ENCODE results near the gene TTLL3. TPM values are rescaled to one million over a fixed set of nuclear protein-coding genes. Genes with fewer than 3 reads are reported as not detected.
"Not testable (repeated sequence)": the region's sequence is repeated elsewhere in the genome, so short reads cannot be mapped to it uniquely, and the experiment has no call there.

The TTLL3 gene
- total and polyA plus RNA-seq, 2 donors (not counting 3 experiments of a cell fraction or from before 2014, with no cell fraction given): 43.5 to 65.2 TPM

DNA sequence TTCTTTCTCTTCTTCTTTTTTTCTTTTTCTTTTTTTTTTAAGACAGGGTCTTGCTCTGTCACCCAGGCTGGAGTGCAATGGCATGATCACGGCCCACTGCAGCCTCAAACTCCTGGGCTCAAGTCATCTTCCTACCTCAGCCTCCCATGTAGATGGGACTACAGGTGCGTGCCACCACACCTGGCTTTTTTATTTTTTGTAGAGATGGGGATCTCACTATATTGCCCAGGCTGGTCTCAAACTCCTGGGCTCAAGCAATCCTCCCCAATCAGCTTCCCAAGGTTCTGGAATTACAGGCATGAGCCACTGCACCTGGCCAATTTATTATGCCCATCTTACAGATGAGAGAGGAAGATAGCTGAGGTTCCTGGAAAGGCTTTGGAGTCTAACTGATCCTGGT, 39.1 kb upstream of the TTLL3 start:
- intact Hi-C loops (cut with micrococcal nuclease); H3K4me2 ChIP-seq (ENCODE audit: insufficient read depth, low read length); DNase-seq (ENCODE audit: low read depth, low spot score); BruUV-seq (replicated peaks); H3K27ac ChIP-seq (ENCODE audit: insufficient read depth, low read depth, low read length); H3K9me3 ChIP-seq (replicated peaks; ENCODE audit: control insufficient read depth, insufficient read depth, low read length); H3K27me3 ChIP-seq (ENCODE audit: control insufficient read depth in 2 of 2, insufficient read depth in 2 of 2, low read length in 2 of 2); CTCF ChIA-PET; dilution Hi-C loops (cut with MboI; ENCODE audit: extremely low pct_ligation_motif_present, low sequenced_read_pairs); POLR2A ChIA-PET; H3K36me3 ChIP-seq (ENCODE audit: control insufficient read depth in 2 of 2, extremely low read depth in 1 of 2, insufficient read depth in 2 of 2, low read length in 2 of 2); H3K4me3 ChIP-seq (replicated peaks in 1 of 3; ENCODE audit: insufficient read depth in 1 of 3, low read depth in 1 of 3, low read length in 3 of 3); H3K9ac ChIP-seq (replicated peaks; ENCODE audit: extremely low read depth, insufficient read depth, low read length); FAIRE-seq; H4K20me1 ChIP-seq (replicated peaks; ENCODE audit: control insufficient read depth, extremely low read depth, insufficient read depth, low read length); H2AFZ ChIP-seq (ENCODE audit: low read depth, low read length); H3K9me1 ChIP-seq (replicated peaks; ENCODE audit: control insufficient read depth, extremely low read depth, insufficient read depth, low read length); H3K79me2 ChIP-seq (ENCODE audit: control insufficient read depth, insufficient read depth, low read length): not testable (repeated sequence)
- peaks cover 18% of the 10 kb centered on the region for H3K4me1 ChIP-seq (ENCODE audit: control insufficient read depth, extremely low read depth, insufficient read depth, low read length)

DNA sequence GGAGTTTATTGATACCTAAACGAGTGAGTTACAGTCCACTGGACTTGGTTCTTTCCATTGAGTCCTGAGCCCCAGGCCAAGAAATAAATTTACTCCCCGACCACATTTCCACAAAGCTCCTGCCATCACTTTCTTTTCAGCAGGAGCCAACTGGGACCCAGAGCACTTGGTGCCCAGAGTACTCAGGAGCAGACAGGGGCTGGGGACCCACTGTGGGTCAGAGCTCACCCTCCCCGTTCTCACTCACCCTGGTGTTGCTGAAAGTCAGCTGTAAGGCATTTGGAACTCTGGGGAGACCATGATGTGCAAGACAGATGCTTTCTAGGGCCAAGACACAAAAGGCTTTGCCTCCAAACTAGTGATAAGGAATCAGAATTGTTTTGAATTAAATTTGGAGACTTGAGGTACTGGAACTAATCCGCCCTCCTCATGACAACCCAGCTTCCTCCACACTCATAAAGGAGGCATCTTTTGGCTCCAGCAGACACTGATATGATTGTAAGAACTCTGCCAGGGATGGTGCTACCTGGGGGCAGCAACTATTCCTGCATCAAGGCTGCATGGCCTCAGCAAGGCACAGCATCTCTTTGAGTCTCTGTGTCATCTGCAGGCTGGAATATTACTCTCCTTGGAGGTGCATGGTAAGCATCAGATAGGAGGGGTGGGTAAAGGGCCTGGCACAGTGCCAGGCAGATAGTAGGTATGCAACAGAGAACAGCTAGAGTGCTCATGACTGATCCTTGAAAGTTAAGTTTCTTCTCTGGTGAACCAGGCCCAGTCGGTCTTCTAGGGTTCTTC, 33.0 kb upstream of the TTLL3 start:
- H3K27ac ChIP-seq (ENCODE audit: insufficient read depth, low read depth, low read length): no peak overlapping the region

More for the DNA sequence above, 33.0 kb upstream of the TTLL3 start:
- Histone ChIP-seq H3K9ac (replicated peaks; ENCODE audit: extremely low read depth, insufficient read depth, low read length) (no peak overlapping the region), H4K20me1 (replicated peaks; ENCODE audit: control insufficient read depth, extremely low read depth, insufficient read depth, low read length) (no peaks in the 10 kb centered on the region), H2AFZ (ENCODE audit: low read depth, low read length) (no peak overlapping the region), H3K4me2 (ENCODE audit: insufficient read depth, low read length) (no peak overlapping the region), H3K9me1 (replicated peaks; ENCODE audit: control insufficient read depth, extremely low read depth, insufficient read depth, low read length) (no peaks in the 10 kb centered on the region), H3K4me3 (replicated peaks in 1 of 3; ENCODE audit: insufficient read depth in 1 of 3, low read depth in 1 of 3, low read length in 3 of 3) (no peak overlapping the region), H3K4me1 (ENCODE audit: control insufficient read depth, extremely low read depth, insufficient read depth, low read length) (no peaks in the 10 kb centered on the region), H3K27me3 (ENCODE audit: control insufficient read depth in 2 of 2, insufficient read depth in 2 of 2, low read length in 2 of 2) (no peaks in the 10 kb centered on the region), H3K9me3 (replicated peaks; ENCODE audit: control insufficient read depth, insufficient read depth, low read length) (no peaks in the 10 kb centered on the region), H3K36me3 (ENCODE audit: control insufficient read depth in 2 of 2, extremely low read depth in 1 of 2, insufficient read depth in 2 of 2, low read length in 2 of 2) (peaks cover 0 to under 1% of the 10 kb centered on the region in 2 experiments), H3K79me2 (ENCODE audit: control insufficient read depth, insufficient read depth, low read length) (no peaks in the 10 kb centered on the region)
- FAIRE-seq (no peak), DNase-seq (ENCODE audit: low read depth, low spot score) (no peak)
- CTCF ChIA-PET: no interaction called here
- TF ChIP-seq MYC (IDR thresholded peaks at IDR 0.05; ENCODE audit: low read depth, low read length) (no peak), POLR2A (IDR thresholded peaks at IDR 0.05; ENCODE audit: low read depth, low read length) (no peak)
- dilution Hi-C loops (cut with MboI; ENCODE audit: extremely low pct_ligation_motif_present, low sequenced_read_pairs): no loop called here
- intact Hi-C loops (cut with micrococcal nuclease): no loop called here
- BruUV-seq (replicated peaks): no TSS peak
- POLR2A ChIA-PET: no interaction called here

Data from endothelial cell of umbilical vein (primary cell).